G401 (cell line): ENCODE results near the gene IQCM. TPM values are rescaled to one million over a fixed set of nuclear protein-coding genes. Genes with fewer than 3 reads are reported as not detected.
A peak's percentile ranks its signal among the peaks of the same experiment; 100 is the strongest.

Experiments used
- DNase-seq: peaks from one replicate; pipeline ENCODE4 v3.0.0-alpha.2; 2015; ENCODE audit warnings: low spot score
- in situ Hi-C: cut with HindIII; loops from 2 replicates; pipeline ENCODE4 v1.10.0; 2016; ENCODE audit warnings: low sequenced_read_pairs, mixed read lengths
- total RNA-seq: library from RNA; depleted of rRNA; stranded (reverse); fragments of >200 nt; shearing (Covaris generic); gene quantifications from 2 replicates; pipeline ENCODE4 v1.2.3, GENCODE V29; 2014; rRNA removed

The IQCM gene, protein sequence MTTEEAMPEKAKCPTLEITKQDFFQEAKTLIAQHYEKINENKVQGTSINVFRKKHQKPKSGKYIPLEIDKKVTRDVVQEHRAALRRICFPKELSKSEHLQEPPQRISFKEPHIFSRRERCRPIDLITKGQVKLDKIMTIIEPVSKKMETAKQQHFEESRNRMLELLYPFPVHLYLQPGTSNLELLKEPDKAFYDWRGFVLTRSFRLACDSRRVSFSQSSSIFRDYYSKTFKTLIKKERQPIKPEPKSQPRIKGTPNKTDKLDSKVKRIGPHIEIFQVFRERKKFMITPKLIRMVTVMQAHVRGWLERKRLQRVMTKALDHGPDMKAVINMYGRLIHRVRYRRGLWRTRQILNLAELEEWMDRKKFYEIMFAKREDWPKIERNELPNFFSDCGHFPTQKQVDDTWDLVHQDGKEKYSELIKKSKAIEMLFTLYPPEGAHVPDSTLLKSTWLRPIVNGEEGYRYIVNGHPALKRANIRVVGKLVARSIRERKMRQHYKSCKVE
- not detected in 2 replicates for total RNA-seq

DNA sequence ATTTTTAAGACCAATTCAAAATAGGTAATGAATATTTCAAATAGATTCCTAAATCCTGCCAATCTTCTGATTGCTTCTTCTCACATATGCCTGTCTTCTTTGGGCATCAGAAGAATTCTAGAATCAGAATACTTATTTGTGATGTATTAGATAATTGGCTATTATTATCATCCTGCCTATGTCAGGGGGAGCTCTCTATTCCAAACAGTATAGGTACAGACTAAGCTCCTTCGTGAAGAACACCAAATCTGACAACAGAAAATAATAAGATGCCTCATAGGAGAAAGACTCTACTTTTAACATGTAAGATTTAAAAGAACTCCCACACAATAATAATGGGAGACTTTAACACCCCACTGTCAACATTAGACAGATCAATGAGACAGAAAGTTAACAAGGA, at the start of gene IQCM:
Gene IQCM (minus strand): TSS at position 101 of the 400 bp plus-strand sequence. CDS start 73,152 bp downstream, outside the sequence.
- in situ Hi-C loops = no loop called here
- no peak for DNase-seq

DNA sequence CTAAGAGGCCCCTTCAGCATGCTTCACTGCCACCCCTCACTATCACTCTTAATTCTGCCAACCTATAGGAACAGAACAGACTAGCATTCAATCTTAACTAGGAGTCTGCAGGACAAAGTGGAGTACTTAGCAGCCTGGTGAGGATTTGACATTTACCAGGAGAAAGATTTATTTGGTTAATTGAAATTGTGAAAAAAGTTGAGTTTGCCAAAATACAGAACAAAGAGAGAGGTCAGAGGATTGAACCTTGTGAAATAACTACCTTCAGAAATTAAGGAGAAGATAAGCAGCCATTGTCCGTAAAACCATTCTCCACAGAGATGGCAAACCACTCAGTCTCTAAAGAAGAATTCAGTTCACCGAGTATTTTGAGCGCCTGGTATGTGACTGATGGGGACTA, 41.8 kb upstream of the IQCM start:
- no peak for DNase-seq
- in situ Hi-C loops = no loop called here

DNA sequence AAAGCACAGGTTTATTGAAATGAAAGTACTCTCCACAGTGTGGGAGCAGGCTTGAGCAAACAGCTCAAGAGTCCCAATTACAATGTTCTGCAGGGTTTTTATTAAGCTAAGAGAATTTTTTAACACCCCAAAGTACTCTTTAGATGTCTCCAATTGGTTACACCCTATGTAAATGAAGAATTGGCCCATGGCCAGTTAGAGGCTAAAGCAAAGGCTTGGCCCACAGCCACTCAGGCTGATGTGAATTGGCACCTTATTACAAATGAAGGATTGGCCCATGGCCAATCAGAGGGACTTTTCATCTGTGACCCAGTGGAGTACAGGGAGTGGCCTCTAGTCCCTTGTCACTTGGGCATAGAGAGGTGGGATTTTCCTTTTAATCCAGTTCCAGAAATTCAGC, 30.1 kb upstream of the IQCM start:
- no peak for DNase-seq
- in situ Hi-C loops = no loop called here

DNA sequence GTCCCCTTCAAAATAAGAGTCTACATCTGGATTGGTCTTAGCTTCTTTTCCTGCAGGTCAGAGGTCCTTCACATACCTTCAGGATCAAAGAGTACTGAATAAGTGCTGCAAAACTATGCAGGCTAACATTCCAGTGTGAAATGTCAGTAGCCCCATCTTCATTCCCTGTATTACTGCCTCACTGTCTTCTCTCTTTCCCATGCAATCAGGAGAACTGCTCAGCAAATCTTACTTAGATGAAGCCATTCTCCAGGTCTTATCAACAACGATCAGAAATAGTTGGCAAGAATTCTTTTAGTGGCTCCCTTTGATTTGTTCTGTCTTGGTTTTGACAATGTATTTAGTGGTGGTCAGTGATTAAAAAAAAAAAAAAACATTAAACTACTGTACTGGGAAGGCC, 26.0 kb upstream of the IQCM start:
- in situ Hi-C loops = no loop called here
- no peak for DNase-seq

- no peak for DNase-seq
- in situ Hi-C loops = no loop called here
Measured at GRCh38 chr4:149838036-149838435, 22.4 kb upstream of the IQCM start.

GRCh38 chr4:149836546-149836945, 20.9 kb upstream of the IQCM start:
- in situ Hi-C loops = no loop called here
- DNase-seq = no peak

DNA sequence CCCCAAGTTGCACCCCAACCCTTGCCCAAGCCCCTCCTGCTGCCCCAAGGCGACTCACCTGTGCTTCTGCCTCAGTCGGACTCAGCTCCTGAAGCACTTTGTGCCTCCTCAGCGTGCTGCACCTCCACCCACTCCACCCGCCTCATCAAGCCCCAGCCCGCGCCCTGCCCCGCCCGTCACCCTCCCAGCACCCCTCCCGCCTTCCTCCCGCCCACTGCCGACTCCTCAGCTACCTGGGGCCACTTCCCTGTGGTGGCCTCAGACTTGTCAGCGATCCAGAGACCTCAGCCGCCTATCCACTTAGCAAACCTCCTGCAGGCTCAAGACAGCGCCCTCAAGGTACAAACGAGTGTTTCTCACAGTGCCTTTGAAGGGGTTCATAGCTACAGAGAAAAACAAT, 19.6 kb upstream of the IQCM start:
- no peak for DNase-seq
- in situ Hi-C loops = no loop called here

DNA sequence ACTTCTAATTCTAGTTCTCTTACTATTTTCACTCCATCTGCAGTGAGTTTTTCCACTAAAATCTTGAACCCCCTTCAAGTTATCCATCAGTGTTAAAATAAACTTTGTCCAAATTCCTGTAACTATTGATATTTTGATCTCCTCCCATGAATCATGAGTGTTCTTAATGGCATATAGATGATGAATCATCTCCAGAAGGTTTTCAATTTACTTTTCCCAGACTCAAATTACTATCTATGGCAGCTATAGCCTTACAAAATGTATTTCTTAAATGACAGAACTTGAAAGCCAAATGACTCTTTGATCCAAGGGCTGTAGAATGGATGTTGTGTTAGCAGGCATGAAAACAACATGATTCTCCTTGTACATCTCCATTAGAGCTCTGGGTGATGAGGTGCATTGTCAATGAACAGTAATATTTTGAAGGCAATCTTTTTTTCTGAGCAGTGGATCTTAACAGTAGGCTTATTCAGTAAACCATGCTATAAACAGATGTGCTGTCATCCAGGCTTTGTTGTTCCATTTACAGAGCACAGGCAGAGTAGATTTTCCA, 16.1 kb upstream of the IQCM start:
- no peak for DNase-seq
- in situ Hi-C loops = no loop called here

GRCh38 chr4:149830823-149831222, 15.2 kb upstream of the IQCM start:
- in situ Hi-C loops = no loop called here
- DNase-seq = no peak

DNA sequence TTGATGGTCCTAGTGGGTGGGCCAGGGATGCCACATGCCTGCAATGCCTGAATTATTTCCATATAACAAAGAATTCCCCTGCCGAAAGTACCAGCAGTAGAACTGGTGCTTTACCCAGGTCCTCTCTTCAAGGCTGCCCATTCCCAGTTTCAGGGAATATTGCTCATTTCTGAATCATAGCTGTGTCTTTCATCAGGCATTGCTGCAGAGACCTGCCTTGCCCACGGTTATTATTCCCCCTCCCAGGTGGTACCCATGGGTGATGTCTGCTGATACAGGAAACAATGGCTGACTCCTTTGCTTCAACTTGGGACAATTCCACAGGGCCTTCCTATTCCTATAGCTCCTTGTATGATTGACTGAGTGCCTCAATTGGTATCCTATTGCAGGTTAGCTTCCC, 9.7 kb upstream of the IQCM start:
- no peak for DNase-seq
- in situ Hi-C loops = no loop called here

- peak; percentile 2 for DNase-seq
- in situ Hi-C loops = no loop called here
Measured at GRCh38 chr4:149823769-149824221, 8.2 kb upstream of the IQCM start.

GRCh38 chr4:149801416-149801815, 14.2 kb downstream of the IQCM start:
- in situ Hi-C loops = no loop called here
- DNase-seq = no peak

DNA sequence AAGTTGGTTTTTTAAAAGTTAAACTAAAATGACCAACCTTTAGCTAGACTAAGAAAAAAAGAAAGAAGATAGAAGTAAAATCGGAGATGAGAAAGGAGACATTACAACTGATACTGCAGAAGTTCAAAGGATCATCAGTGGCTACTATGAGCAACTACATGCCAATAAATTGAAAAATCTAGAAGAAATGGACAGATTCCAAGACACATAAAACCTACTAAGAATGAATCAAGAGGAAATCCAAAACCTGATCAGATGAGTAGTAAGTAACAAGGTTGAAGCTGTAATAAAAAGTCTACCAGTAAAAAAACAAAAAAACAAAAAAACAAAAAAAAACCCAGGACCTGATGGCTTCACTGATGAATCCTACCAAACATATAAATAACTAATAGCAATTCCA, 16.1 kb downstream of the IQCM start:
- in situ Hi-C loops = no loop called here
- no peak for DNase-seq

- in situ Hi-C loops = no loop called here
- no peak for DNase-seq
Measured at GRCh38 chr4:149796381-149796780, 19.3 kb downstream of the IQCM start.

GRCh38 chr4:149795256-149795655, 20.4 kb downstream of the IQCM start:
- in situ Hi-C loops = no loop called here

GRCh38 chr4:149794352-149794751, 21.3 kb downstream of the IQCM start:
- no peak for DNase-seq
- in situ Hi-C loops = no loop called here

More at GRCh38 chr4:149795256-149795655, 20.4 kb downstream of the IQCM start:
- DNase-seq = no peak

- no peak for DNase-seq
- in situ Hi-C loops = no loop called here
Measured at GRCh38 chr4:149793459-149793858, 22.2 kb downstream of the IQCM start.

GRCh38 chr4:149791851-149792250, 23.8 kb downstream of the IQCM start:
- DNase-seq = no peak
- in situ Hi-C loops = no loop called here

DNA sequence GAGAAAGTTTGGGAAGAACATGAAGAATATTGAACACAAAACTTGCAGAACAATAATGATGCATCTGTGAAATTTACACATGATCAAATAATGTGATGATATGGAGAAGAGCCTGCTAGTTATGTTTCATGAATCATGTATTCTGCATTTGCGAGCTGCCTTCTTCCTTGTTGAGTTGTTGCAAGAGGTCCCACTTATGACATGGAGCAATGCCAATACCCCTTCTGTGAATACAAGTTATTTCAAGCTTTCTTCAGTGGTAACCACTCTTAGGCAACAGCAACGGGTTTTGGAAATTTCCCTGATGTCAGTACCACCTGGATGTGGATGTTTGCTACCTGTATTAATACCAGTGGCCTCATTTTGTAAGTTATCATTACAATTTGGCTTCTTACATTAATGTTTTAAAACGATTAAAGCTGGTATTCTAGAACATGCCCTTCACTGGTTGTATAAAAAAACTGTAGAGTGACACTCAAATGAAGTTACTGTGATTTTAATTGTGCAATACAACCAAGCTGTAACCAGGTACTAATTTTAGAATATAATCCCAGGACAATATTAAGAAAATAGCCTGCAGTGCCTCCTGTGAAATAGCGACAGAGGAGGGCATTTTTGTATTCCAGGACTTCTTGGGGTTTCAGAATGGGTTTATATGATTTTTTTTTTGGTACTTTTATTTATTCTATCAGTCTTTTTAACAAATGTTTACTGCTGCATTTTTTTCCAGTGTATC, 25.3 kb downstream of the IQCM start:
- no peak for DNase-seq
- in situ Hi-C loops = no loop called here

- in situ Hi-C loops = no loop called here
- no peak for DNase-seq
Measured at GRCh38 chr4:149788300-149788699, 27.3 kb downstream of the IQCM start.
